PC-3 (cell line): ENCODE data around the gene FAM53B.
"Not testable (repeated sequence)": the region's sequence is repeated elsewhere in the genome, so short reads cannot be mapped to it uniquely, and the experiment has no call there.

ENCODE experiments used
- EZH2 ChIP-seq: fragments of 300-600 bp; sonication (generic); IDR thresholded peaks from one replicate; pipeline ENCODE4 v1.6.1; 2017; ENCODE audit warnings: antibody characterized with exemption, mild to moderate bottlenecking, low read length; ENCODE audit not compliant: unreplicated experiment
- EZH2phosphoT487 ChIP-seq: fragments of 300-600 bp; sonication (generic); IDR thresholded peaks from 2 replicates; pipeline ENCODE4 v1.6.1; 2018; ENCODE audit warnings: mild to moderate bottlenecking, antibody characterized with exemption, low read length, borderline replicate concordance
- TF ChIP-seq, protein P1 (sequence below): fragments of 300-600 bp; sonication (generic); conservative IDR thresholded peaks from 2 replicates; pipeline ENCODE4 v1.5.1; 2017; ENCODE audit warnings: antibody characterized with exemption, low read depth, mild to moderate bottlenecking, low read length

GRCh38 chr10:124610186-124610585 is 134.0 kb downstream of the FAM53B start:
- TF ChIP-seq, protein P1, sequence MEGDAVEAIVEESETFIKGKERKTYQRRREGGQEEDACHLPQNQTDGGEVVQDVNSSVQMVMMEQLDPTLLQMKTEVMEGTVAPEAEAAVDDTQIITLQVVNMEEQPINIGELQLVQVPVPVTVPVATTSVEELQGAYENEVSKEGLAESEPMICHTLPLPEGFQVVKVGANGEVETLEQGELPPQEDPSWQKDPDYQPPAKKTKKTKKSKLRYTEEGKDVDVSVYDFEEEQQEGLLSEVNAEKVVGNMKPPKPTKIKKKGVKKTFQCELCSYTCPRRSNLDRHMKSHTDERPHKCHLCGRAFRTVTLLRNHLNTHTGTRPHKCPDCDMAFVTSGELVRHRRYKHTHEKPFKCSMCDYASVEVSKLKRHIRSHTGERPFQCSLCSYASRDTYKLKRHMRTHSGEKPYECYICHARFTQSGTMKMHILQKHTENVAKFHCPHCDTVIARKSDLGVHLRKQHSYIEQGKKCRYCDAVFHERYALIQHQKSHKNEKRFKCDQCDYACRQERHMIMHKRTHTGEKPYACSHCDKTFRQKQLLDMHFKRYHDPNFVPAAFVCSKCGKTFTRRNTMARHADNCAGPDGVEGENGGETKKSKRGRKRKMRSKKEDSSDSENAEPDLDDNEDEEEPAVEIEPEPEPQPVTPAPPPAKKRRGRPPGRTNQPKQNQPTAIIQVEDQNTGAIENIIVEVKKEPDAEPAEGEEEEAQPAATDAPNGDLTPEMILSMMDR, result not testable (repeated sequence)
- not testable (repeated sequence) for TF ChIP-seq EZH2phosphoT487, EZH2
